Mucosa of rectum (tissue), 2 donors: ENCODE measurements around the gene MAP1S.
"Not testable (repeated sequence)": the region's sequence is repeated elsewhere in the genome, so short reads cannot be mapped to it uniquely, and the experiment has no call there.

ENCODE experiments used
- H3K27ac ChIP-seq, 2 donors: one replicate each; pipeline ENCODE4 v1.7.0; 2013; ENCODE audit warnings: inconsistent platforms in 2 of 2, low read depth in 2 of 2, low read length in 2 of 2
- H3K27me3 ChIP-seq, 2 donors: one replicate each; pipeline ENCODE4 v1.7.0; 2013; ENCODE audit warnings: low read length in 2 of 2; ENCODE audit not compliant: control insufficient read depth in 2 of 2, insufficient read depth in 2 of 2
- H3K36me3 ChIP-seq, 2 donors: one replicate each; pipeline ENCODE4 v1.7.0; 2013; ENCODE audit warnings: low read length in 2 of 2; ENCODE audit not compliant: control insufficient read depth in 2 of 2, insufficient read depth in 2 of 2
- H3K4me1 ChIP-seq, 2 donors: one replicate each; pipeline ENCODE4 v1.7.0; 2013; ENCODE audit warnings: low read length in 2 of 2, mild to moderate bottlenecking in 1 of 2; ENCODE audit not compliant: control insufficient read depth in 2 of 2, insufficient read depth in 2 of 2
- H3K4me3 ChIP-seq, 2 donors: one replicate each; pipeline ENCODE4 v1.7.0; 2013; ENCODE audit warnings: low read length in 2 of 2
- H3K9ac ChIP-seq, 2 donors: one replicate each; pipeline ENCODE4 v1.7.0; 2013; ENCODE audit warnings: low read length in 2 of 2, low read depth in 1 of 2, mild to moderate bottlenecking in 1 of 2
- H3K9me3 ChIP-seq, 2 donors: one replicate each; pipeline ENCODE4 v1.7.0; 2013; ENCODE audit warnings: low read length in 2 of 2; ENCODE audit not compliant: control insufficient read depth in 2 of 2
- donor health status: healthy.
- donor health status: Normal muscosa, but diverticular disease.

MAP1S gene

GRCh38 chr19:17775991-17776803, 56.9 kb downstream of the MAP1S start:
- no peak overlapping the region for H3K9ac ChIP-seq
- H3K27ac ChIP-seq: no peak overlapping the region
- H3K27me3 ChIP-seq: no peaks in the 10 kb centered on the region
- H3K9me3 ChIP-seq: no peaks in the 10 kb centered on the region
- H3K4me3 ChIP-seq: no peak overlapping the region
- H3K4me1 ChIP-seq: peaks cover 9 to 11% of the 10 kb centered on the region in 2 donors
- peaks cover 0 to 5% of the 10 kb centered on the region in 2 donors for H3K36me3 ChIP-seq

- H3K27ac ChIP-seq, H3K36me3 ChIP-seq, H3K9ac ChIP-seq, H3K9me3 ChIP-seq, H3K27me3 ChIP-seq, H3K4me3 ChIP-seq: not testable (repeated sequence)
- H3K4me1 ChIP-seq: peaks cover 9 to 11% of the 10 kb centered on the region in 2 donors
Measured at GRCh38 chr19:17777840-17778239, 58.6 kb downstream of the MAP1S start.

GRCh38 chr19:17778251-17778967, 59.1 kb downstream of the MAP1S start:
- Histone ChIP-seq H3K9ac (peak overlapping the region in 1 of 2 donors; percentile 12), H3K27me3 (no peaks in the 10 kb centered on the region), H3K27ac (no peak overlapping the region), H3K4me1 (peaks cover 9 to 11% of the 10 kb centered on the region in 2 donors), H3K4me3 (peak overlapping the region; percentile 41 to 50), H3K36me3 (no peaks in the 10 kb centered on the region), H3K9me3 (no peaks in the 10 kb centered on the region)

DNA sequence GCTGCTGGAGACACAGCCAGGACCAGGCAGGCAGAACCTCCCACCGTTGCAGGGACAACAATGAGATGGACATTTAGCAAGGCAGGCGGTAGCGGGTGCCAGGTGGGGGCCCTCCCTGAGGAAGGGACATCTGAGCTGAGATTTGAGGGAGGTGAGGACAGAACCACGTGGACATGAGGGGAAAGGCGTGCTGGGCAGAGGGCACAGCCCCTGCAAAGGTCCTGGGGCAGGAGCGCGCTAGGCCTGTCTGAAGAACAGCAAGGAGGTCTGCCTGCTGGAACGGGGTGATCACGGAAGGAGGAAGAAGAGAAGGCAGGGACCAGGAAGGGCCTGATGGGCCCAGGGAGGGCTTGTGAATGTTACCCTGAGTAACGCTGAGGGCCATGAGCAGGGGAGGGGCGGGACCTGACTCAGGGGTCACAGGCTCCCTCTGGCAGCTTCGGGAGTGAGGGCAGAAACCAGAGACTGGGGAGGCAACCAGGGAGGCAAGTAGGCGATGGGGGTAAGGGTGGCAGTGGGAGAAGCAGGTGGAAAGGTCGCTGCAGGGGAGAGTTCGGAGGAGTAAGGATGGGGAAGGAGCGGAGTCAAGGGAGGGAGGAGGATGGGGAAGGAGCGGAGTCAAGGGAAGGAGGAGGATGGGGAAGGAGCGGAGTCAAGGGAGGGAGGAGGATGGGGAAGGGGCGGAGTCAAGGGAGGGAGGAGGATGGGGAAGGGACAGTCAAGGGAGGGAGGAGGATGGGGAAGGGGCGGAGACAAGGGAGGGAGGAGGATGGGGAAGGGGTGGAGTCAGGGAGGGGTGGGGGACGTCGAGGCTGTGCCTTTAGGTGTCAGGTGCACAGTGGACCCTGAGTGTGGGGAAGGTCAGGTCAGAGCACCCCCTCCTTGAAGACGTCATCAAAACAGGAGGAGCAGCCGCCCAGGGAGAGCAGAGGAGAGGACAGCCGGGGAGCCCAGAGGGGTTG, 60.0 kb downstream of the MAP1S start:
- Histone ChIP-seq H3K4me3 (peak overlapping the region in 1 of 2 donors; percentile 50), H3K4me1 (peaks cover 11 to 13% of the 10 kb centered on the region in 2 donors), H3K27ac (no peak overlapping the region), H3K36me3 (no peaks in the 10 kb centered on the region), H3K27me3 (no peaks in the 10 kb centered on the region), H3K9me3 (no peaks in the 10 kb centered on the region), H3K9ac (peak overlapping the region in 1 of 2 donors; percentile 12)

DNA sequence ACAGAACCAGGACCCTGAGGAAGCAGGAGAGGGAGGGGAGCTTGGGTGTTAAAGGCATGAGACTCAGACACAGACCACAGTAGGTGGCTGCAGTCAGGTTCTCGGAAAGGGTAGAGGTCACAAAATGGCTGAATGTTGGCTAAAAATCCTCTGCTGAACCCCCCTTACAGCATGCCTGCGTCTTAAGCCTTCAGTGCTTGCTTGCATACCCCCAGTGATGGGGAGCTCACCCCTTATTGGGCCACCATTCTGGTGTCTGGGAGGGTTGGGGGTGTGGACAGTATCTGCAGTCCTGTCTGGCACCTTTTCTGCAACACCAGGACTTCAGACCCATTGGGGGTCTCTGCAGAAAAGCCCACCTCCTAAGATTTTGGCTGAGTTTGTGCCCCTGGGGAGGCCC, 61.5 kb downstream of the MAP1S start:
- no peaks in the 10 kb centered on the region for H3K9me3 ChIP-seq
- H3K9ac ChIP-seq: no peak overlapping the region
- H3K27ac ChIP-seq: no peak overlapping the region
- no peaks in the 10 kb centered on the region for H3K36me3 ChIP-seq
- H3K27me3 ChIP-seq: no peaks in the 10 kb centered on the region
- no peak overlapping the region for H3K4me3 ChIP-seq
- peaks cover 11 to 13% of the 10 kb centered on the region in 2 donors for H3K4me1 ChIP-seq

- not testable (repeated sequence) for H3K4me1 ChIP-seq, H3K36me3 ChIP-seq, H3K27me3 ChIP-seq, H3K9ac ChIP-seq, H3K4me3 ChIP-seq, H3K9me3 ChIP-seq, H3K27ac ChIP-seq
Measured at GRCh38 chr19:17783721-17784120, 64.4 kb downstream of the MAP1S start.
